Psoas muscle (tissue), 8 donors: Measurements from ENCODE around the gene SPP2. TPM values are rescaled to one million over a fixed set of nuclear protein-coding genes. Genes with fewer than 3 reads are reported as not detected.

Experiments used
- ATAC-seq, 4 donors: fragments of 200-7000 bp; cut with Tn5 transposase; one replicate each; pipeline ENCODE4 v1.9.1; 2020; ENCODE audit warnings: moderate library complexity in 3 of 4, mild to moderate bottlenecking in 2 of 4
- DNase-seq, 2 donors: peaks; one replicate each; pipeline ENCODE4 v3.0.0-alpha.2; 2020
- H3K27ac ChIP-seq: fragments of 200-600 bp; one replicate; pipeline ENCODE4 v1.8.0; 2022
- H3K27me3 ChIP-seq, 3 donors: fragments of 200-600 bp in 1 of 3; one replicate each; pipeline versions ENCODE4 v1.6.1 to v1.8.0; 2013 to 2022; ENCODE audit warnings: low read length in 2 of 3, mild to moderate bottlenecking in 2 of 3, moderate library complexity in 1 of 3; ENCODE audit not compliant: insufficient read depth in 3 of 3
- H3K36me3 ChIP-seq, 2 donors: fragments of 200-600 bp in 1 of 2; one replicate each; pipeline versions ENCODE4 v1.6.1 to v1.8.0; 2013 to 2022; ENCODE audit warnings: low read depth in 1 of 2, mild to moderate bottlenecking in 1 of 2, moderate library complexity in 1 of 2; ENCODE audit not compliant: insufficient read depth in 1 of 2
- H3K4me1 ChIP-seq: fragments of 200-600 bp; one replicate; pipeline ENCODE4 v1.8.0; 2022
- H3K4me3 ChIP-seq: fragments of 200-600 bp; one replicate; pipeline ENCODE4 v1.8.0; 2022; ENCODE audit warnings: mild to moderate bottlenecking
- H3K9me3 ChIP-seq: fragments of 200-600 bp; one replicate; pipeline ENCODE4 v1.8.0; 2022
- CTCF ChIP-seq: fragments of 200-600 bp; IDR thresholded peaks from one replicate; pipeline ENCODE4 v1.8.0; 2022; ENCODE audit warnings: antibody characterized with exemption
- WGBS, 3 donors: extraction: QIAGEN DNeasy Blood & Tissue Kit; methylation state at CpG; one replicate each; pipeline versions ENCODE4 v1.1.6 to v1.1.7; 2013; 5-methylcytosine and 5-hydroxymethylcytosine counted together
- intact Hi-C, 2 donors: fragments of 100-400 bp; cut with DNase I; formaldehyde crosslinking; loops; one replicate each; pipeline versions ENCODE4 v1.11.0 to v1.14.2; 2022
- polyA plus RNA-seq, 3 donors: library from polyadenylated mRNA; stranded (reverse); fragments of 200-250 nt; gene quantifications; one replicate each; pipeline ENCODE4 v1.2.3, GENCODE V29; 2013
- total RNA-seq, 4 donors: library from RNA; stranded (reverse); fragmentation: NEBNext Ultra II Directional in 2 of 4; extraction: Animal tissue kit (Norgen Biotek cat#: 25700) in 2 of 4; gene quantifications; one replicate each; pipeline versions ENCODE4 v1.2.1 to v1.2.4, GENCODE V29; 2021 to 2023
- donor health status: healthy with polysubstance abuse.
- donor health status: DM: no; HTN: no; CAD: no; lungs with moderate emphysema.
- donor health status: Bipolar disorder and iron deficiency.
- donor health status: healthy.
- donor health status: DM: yes; HTN: yes; CAD: no.
- donor health status: DM: no; HTN: no; CAD: no.
- donor health status: DM: no; HTN: no; CAD: no.
- donor health status: DM: yes; HTN: yes; CAD: no.

The SPP2 gene
- total and polyA plus RNA-seq, 7 donors, result not detected

- H3K27ac ChIP-seq, result no peak overlapping the region
- no peaks in the 10 kb centered on the region for H3K9me3 ChIP-seq
- TF ChIP-seq CTCF, result no peak
- H3K27me3 ChIP-seq, result no peaks in the 10 kb centered on the region
- H3K4me3 ChIP-seq, result no peak overlapping the region
- ATAC-seq (no peak), DNase-seq (no peak)
- 73 to 86% (median 78%) methylated on average over 2 of the region's 2 CpGs for WGBS, 3 donors
- H3K4me1 ChIP-seq, result no peaks in the 10 kb centered on the region
- intact Hi-C loops, result no loop called here
- H3K36me3 ChIP-seq, result no peaks in the 10 kb centered on the region
These were observed 16.1 kb downstream of the SPP2 start for GRCh38 chr2:234066587-234066986.

- no peak for ATAC-seq
- TF ChIP-seq CTCF, result no peak
These were observed 21.2 kb downstream of the SPP2 start for GRCh38 chr2:234071664-234072063.

GRCh38 chr2:234072454-234072853 is 22.0 kb downstream of the SPP2 start:
- intact Hi-C loops, result no loop called here
- ATAC-seq (no peak), DNase-seq (no peak)
- Histone ChIP-seq H3K9me3 (no peaks in the 10 kb centered on the region), H3K4me3 (no peak overlapping the region), H3K4me1 (no peaks in the 10 kb centered on the region), H3K27ac (no peak overlapping the region), H3K36me3 (no peaks in the 10 kb centered on the region), H3K27me3 (no peaks in the 10 kb centered on the region)
- TF ChIP-seq CTCF, result no peak
- WGBS, 3 donors, result 70 to 88% (median 75%) methylated on average over 4 of the region's 4 CpGs

More at GRCh38 chr2:234071664-234072063, 21.2 kb downstream of the SPP2 start:
- no peak for DNase-seq
- intact Hi-C loops, result no loop called here
- Histone ChIP-seq H3K4me1 (no peaks in the 10 kb centered on the region), H3K9me3 (no peaks in the 10 kb centered on the region), H3K27me3 (no peaks in the 10 kb centered on the region), H3K36me3 (no peaks in the 10 kb centered on the region), H3K27ac (no peak overlapping the region), H3K4me3 (no peak overlapping the region)
- 75 to 79% (median 79%) methylated on average over 3 of the region's 3 CpGs for WGBS, 3 donors

GRCh38 chr2:234074751-234075517 is 24.4 kb downstream of the SPP2 start:
- TF ChIP-seq CTCF, result no peak
- Histone ChIP-seq H3K36me3 (no peaks in the 10 kb centered on the region), H3K27me3 (no peaks in the 10 kb centered on the region), H3K4me3 (no peak overlapping the region), H3K27ac (no peak overlapping the region), H3K9me3 (no peaks in the 10 kb centered on the region), H3K4me1 (no peaks in the 10 kb centered on the region)
- intact Hi-C loops, result no loop called here
- 30 to 41% (median 37%) methylated on average over 13 of the region's 13 CpGs for WGBS, 3 donors
- ATAC-seq (no peak), DNase-seq (no peak)

DNA sequence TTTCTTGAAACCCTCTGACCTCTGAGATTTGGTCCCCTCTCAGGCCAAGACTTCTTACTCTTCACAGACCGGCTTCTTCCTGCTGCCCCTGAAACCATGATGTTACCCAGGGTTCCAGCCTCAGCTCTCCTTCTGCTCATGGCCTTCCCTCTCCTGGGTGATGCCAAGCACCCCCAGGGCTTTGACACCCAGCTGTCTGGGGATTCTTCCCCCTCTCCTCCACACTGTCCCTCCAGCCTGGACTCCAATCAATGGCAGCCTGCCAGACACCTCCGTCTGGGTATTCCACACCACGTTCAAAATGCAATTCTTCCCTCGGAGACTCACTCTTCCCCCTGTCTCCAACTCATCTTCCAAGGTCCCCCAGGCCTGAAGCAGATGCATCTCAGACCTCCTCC is 25.0 kb downstream of the SPP2 start:
- intact Hi-C loops, result no loop called here
- WGBS, 3 donors, result 36 to 42% (median 39%) methylated on average over 4 of the region's 4 CpGs
- Histone ChIP-seq H3K27me3 (no peaks in the 10 kb centered on the region), H3K36me3 (no peaks in the 10 kb centered on the region), H3K4me1 (no peaks in the 10 kb centered on the region), H3K4me3 (no peak overlapping the region), H3K27ac (no peak overlapping the region), H3K9me3 (no peaks in the 10 kb centered on the region)
- DNase-seq (no peak), ATAC-seq (no peak)
- no peak for TF ChIP-seq CTCF
